Brain pericyte (primary cell): ENCODE data around the gene GMEB1.
"Not testable (repeated sequence)": the region's sequence is repeated elsewhere in the genome, so short reads cannot be mapped to it uniquely, and the experiment has no call there.

Experiments used
- DNase-seq: peaks from one replicate; pipeline ENCODE4 v3.0.0-alpha.2; 2012; ENCODE audit warnings: low read depth, low spot score

Gene GMEB1

GRCh38 chr1:28750771-28751294 lies 82.2 kb downstream of the GMEB1 start:
- DNase-seq, result not testable (repeated sequence)

GRCh38 chr1:28751315-28752060 lies 82.9 kb downstream of the GMEB1 start:
- DNase-seq, result no peak

- no peak for DNase-seq
These were observed 87.1 kb downstream of the GMEB1 start for GRCh38 chr1:28755701-28756100.

- DNase-seq, result no peak
These were observed 88.3 kb downstream of the GMEB1 start for GRCh38 chr1:28756846-28757245.

- DNase-seq, result no peak
These were observed 89.8 kb downstream of the GMEB1 start for GRCh38 chr1:28758420-28758819.

- no peak for DNase-seq
These were observed 90.7 kb downstream of the GMEB1 start for GRCh38 chr1:28759257-28759656.

- DNase-seq, result no peak
These were observed 92.6 kb downstream of the GMEB1 start for GRCh38 chr1:28761189-28761588.

GRCh38 chr1:28766532-28767183 lies 98.1 kb downstream of the GMEB1 start:
- DNase-seq, result no peak
